SKM-1 (cell line): ENCODE results near the gene LY9.

ENCODE experiments used
- DNase-seq: peaks from one replicate; lab custom pipeline; 2025; ENCODE audit not compliant: unreplicated experiment; lab: John Stamatoyannopoulos, UW

LY9 gene

DNA sequence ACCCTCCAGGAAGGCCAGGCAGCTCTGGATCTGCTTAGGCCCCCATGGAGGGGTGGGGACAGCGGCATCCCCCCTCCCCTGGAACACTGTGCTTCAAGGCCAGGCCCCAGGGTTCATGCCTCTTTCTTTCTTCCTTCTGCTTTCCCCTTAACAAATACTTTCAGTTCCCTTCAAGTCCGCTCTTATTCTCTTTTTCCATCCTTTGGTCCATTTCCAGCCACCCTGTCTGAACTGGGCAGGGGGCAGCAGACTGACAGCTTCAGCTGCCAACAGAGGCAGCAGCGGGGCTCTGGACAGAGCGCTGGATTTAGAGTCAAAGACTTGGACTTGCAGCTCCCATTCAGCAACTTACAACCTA is 67.8 kb downstream of the LY9 start:
- peak; percentile 78 for DNase-seq

DNA sequence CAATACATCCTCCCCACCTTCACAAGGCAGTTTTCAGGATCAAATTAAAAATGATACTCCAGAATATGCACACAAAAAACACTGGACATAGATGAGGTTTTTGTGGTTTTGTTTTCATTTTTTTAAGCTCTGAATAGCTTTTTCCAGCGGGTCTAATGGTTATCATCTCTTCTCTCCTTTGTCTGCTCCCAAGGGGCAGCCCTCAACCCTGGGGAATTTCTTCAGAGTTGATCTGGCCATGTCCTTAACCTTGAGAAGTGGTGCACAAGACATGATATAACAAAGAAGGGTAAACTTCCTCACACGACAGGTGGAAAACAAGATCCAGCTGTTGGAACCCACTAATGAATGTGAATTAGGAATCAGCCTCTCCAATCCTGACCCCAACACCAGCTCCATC is 68.2 kb downstream of the LY9 start:
- no peak for DNase-seq

DNA sequence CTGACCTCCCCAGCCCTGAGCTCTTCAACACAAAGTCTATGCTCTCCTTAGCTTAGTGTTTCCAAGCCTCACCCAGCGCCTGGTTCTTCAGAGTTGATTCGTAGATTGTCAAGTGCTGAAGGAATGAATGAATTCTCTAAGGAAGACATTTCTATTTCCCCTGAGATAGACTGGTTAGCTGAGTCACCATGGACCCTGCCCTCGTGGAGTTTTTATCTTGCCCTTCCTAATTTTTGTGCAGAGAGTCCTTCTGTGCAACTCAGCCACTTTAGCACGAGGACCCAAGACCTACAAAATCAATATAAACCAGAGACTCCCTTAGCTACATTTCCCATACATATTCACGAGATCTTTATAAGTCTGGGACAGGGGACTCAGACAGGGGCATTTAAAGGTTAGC is 69.4 kb downstream of the LY9 start:
- no peak for DNase-seq

DNA sequence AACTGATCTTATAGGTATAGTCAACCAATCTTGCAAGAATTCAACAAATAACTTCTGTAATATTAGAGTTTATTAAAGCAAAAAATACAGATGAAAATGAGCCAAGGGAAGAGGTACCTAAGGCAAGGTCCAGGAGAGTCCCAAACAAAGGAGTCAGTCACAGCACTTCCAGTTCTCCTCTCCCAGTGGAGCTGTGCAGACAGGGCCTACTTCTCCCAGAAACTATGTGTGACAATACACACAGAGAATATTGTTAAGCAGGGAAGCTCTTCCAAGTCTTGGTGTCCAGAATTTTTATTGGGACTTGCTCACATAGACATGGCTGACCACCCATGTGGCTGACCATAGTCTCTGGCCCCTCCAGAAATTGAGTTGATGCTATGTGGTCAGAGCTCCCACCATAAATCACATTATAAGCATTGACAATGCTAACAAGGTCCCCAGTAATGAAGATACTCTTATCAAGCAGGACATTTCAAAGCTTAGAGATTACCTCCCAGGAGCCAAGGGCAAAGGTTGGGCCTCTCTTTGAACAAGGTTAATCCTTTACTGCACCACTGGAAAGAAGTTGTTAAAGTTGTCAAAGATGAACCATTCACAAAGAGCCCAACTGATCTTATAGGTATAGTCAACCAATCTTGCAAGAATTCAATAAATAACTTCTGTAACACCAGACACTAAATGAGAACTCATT is 70.2 kb downstream of the LY9 start:
- no peak for DNase-seq

DNA sequence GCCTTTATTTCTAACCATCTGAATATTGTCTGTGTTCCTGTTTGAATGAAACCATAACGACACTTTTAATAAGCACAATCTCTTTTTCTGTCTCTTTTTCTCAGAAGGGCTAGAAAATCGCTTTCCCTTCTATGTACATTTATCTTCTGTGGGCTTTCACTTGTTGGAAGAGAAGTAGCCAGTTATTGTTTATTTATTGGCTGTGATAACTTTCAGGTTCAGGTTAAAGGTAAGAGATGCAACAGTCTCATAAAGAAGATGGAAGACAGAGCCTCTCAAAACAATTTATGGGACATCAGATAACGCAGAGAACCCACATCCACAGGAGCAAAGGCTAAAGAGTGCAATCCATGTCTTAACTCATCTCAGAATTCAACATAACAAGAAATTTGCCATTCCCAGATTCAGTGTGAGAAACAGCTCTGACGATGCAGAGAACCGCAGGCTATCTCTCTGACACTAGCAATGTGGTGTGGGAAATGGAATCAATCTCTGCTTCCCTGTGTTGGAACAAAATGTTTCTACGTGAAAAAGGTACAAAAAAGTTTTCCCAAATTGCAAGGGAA is 70.8 kb downstream of the LY9 start:
- DNase-seq, result no peak

DNA sequence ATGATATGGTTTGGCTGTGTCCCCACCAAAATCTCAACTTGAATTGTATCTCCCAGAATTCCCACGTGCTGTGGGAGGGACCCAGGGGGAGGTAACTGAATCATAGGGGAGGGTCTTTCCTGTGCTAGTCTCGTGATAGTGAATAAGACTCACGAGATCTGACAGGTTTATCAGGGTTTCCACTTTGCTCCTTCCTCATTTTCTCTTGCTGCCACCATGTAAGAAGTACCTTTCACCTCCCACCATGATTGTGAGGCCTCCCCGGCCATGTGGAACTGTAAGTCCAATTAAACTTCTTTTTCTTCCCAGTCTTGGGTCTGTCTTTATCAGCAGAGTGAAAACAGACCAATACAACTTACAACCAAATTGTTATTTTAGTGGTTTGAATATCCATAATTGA is 71.7 kb downstream of the LY9 start:
- peak; percentile 27 for DNase-seq

DNA sequence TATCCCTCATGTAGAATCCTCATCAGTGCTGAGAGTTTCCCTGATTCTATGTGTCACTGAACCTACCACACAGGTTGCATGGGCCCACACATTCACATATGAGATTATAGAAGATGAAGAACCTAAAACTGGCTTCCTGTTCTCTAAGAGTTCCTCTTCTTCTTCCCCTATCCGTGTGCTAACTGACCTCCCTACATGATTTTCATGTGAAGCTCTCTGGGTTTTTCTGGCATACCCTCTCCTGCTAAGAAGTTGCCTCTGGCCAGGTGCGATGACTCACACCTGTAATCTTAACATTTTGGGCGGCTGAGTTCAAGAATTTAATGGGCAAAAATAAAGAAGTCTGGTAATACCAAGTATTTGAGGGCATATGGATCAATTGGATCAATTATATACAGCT is 72.2 kb downstream of the LY9 start:
- peak; percentile 78 for DNase-seq

DNA sequence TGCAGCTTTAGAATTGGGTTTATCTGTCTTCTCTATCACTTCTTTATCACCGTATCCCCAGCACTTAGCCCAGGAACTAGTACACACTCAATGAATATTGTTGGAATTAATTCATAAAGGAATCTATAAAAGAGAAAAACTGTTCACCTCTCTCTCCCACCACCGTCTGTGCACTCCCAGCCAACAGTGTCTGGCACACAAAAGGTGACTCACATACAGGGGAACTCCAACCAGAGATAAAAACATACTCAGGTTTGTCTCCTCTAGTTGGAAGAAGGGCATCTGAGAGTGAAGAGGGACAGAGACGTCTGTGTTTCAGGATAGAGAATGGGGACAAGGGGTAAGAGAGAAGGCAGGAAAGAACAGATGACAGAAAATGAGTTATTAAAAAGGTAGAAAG is 79.0 kb downstream of the LY9 start:
- DNase-seq, result no peak

DNA sequence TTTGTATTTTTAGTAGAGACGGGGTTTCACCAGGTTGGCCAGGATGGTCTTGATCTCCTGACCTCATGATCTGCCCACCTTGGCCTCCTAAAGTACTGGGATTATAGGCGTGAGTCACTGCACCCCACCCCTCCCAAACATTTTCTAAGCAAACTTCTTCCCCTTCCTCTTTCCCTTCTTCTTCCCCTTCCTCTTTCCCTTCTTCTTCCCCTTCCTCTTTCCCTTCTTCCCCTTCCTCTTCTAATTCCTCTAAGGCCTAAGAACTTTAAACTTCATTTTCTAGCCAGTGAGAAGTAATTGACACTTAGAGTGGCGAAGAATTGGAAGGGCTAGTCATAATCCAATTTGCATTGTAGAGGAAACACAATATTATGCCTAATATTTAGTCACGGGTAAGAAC is 79.6 kb downstream of the LY9 start:
- peak; percentile 38 for DNase-seq

DNA sequence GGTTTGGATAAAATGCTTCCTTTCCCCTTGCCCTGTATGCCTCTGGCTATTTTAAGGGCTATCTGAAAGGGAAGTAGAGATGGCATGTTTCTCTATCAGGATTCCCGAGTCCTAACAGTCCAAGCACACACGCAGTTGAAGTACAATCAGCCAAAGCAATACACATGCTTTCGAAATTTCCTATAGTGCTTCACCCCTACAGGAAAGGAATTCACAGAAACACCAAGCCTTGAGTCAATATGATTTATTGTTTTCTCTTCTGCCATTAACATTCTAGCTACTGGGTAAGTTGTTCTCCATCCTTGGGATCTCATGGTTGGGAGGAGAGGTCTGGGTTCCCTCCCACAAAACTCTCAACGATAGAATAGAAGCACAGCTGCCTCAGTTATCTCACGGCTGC is 80.3 kb downstream of the LY9 start:
- peak; percentile 38 for DNase-seq

DNA sequence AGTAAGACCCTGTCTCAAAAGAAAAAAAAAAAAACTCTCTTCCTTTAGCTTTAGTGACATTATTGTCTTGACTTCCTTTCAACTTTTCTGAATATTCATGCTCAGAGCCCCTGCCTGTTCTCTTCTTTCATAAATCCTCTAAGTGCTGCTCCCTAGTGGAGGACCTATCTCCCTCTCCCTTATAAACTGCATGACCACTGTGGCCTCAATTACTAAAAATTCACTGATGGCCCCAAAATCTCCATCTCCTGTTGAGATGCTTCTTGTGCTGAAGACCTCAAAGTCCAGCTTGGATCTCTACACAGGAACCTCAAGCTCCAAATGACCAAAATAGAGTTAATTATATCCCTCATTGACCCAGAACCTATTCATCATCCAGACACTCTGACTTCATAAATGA is 81.2 kb downstream of the LY9 start:
- DNase-seq, result peak; percentile 61
